Measurements from ENCODE around the gene SLC7A14.

DNA sequence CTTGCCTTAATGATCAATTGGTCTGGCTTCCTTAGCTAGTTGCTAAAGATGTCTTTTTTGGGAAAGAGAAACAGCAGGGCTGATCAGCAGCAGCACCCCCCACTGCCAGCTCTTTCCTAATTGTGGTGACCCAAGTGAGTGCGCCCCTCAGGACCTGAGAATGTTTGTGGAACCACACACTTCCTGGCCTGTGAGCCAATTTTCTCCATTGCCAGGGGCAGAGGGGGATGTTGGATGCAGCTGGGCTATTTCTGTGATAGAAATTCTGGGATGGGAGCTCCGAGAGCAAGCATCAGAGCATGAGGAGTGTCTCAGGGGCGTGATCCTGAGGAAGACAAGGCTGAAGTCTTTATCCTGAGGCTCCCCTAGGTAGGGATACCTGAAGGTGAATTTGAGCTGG, 100.6 kb downstream of the SLC7A14 start:
- TF ChIP-seq, protein P1, sequence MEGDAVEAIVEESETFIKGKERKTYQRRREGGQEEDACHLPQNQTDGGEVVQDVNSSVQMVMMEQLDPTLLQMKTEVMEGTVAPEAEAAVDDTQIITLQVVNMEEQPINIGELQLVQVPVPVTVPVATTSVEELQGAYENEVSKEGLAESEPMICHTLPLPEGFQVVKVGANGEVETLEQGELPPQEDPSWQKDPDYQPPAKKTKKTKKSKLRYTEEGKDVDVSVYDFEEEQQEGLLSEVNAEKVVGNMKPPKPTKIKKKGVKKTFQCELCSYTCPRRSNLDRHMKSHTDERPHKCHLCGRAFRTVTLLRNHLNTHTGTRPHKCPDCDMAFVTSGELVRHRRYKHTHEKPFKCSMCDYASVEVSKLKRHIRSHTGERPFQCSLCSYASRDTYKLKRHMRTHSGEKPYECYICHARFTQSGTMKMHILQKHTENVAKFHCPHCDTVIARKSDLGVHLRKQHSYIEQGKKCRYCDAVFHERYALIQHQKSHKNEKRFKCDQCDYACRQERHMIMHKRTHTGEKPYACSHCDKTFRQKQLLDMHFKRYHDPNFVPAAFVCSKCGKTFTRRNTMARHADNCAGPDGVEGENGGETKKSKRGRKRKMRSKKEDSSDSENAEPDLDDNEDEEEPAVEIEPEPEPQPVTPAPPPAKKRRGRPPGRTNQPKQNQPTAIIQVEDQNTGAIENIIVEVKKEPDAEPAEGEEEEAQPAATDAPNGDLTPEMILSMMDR (IDR thresholded peaks at IDR 0.05; ENCODE audit: low read length), result no peak
- TF ChIP-seq EZH2phosphoT487 (IDR thresholded peaks at IDR 0.05; ENCODE audit: low read length) (no peak), EZH2 (optimal IDR thresholded peaks at IDR 0.05; ENCODE audit: low read depth, low read length) (no peak)
